ENCODE results near the gene DDN. TPM values are rescaled to one million over a fixed set of nuclear protein-coding genes. Genes with fewer than 3 reads are reported as not detected.

Gene DDN
- polyA plus RNA-seq, 1 of the 3 experiments (the other 2 are of a cell fraction) = 0.20 TPM

DNA sequence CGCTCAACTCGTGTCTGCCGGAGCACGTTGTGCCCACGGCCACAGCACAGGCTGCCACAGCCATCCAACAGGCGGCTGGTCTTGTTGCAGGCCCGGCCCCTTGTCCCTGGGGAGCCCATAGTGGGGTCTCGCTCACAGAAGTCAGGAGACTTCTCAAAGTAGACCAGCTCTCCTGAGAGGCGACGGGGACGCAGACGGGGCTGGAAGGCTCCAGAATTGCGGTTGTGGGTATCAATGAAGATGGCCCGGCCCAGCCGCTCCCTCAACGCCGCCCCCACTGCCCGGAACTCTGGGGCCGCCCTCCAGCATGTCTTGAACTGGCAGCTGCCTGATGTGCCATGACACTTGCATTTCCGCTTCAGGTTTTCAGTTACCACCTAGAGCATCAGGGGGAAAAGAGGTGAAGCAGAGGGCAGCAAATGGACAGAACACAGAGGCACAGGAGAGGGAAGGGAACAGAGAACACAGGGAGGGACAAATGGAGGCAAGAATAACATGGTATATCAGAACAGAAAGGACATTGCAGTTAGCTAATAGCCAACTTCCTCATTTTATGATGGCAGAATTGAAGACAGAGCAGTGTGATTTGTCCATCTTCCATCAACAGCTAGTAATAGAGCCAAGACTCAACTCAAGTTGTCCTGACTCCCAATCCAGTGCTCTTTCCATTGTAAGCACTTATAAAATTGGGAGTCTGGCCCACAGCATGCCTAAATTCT is 32.8 kb downstream of the DDN start:
- no peaks in the 10 kb centered on the region for H3K9me2 ChIP-seq
- WGBS (ENCODE audit: low lambda C conversion rate) = 59% methylated on average over 17 of the region's 20 CpGs
- no peaks in the 10 kb centered on the region for H3K79me2 ChIP-seq (ENCODE audit: insufficient read depth)
- H3K4me2 ChIP-seq = no peak overlapping the region
- CTCF ChIA-PET = interaction anchor here (0.7 to 32.2 kb wide), 6 partner anchors 9 to 113 kb away, joined by 3 to 935 read pairs (median 3); partner anchors contain the start of genes ARF3, DDN and WNT1
- H2AFZ ChIP-seq (ENCODE audit: low read depth) = no peak overlapping the region
- no peak overlapping the region for H3K27ac ChIP-seq (ENCODE audit: low read depth in 2 of 2, low read length in 1 of 2)
- H3K9ac ChIP-seq = no peak overlapping the region
- TF ChIP-seq PBX3 (IDR thresholded peaks at IDR 0.05) (no peak), POLR2AphosphoS5 (IDR thresholded peaks at IDR 0.05; ENCODE audit: low read depth, low read length) (no peak), TAF1 (IDR thresholded peaks at IDR 0.05; ENCODE audit: borderline replicate concordance, low read depth, low read length) (no peak)
- POLR2A ChIA-PET = interaction anchor here (0.5 kb wide), 1 partner anchor 10 kb away, joined by 3 read pairs; no protein-coding TSS in a partner anchor
- no peak for DNase-seq
- no peak overlapping the region for H3K4me3 ChIP-seq (ENCODE audit: low read depth in 2 of 2, low read length in 1 of 2)
- H3K9me3 ChIP-seq = no peaks in the 10 kb centered on the region
- no peaks in the 10 kb centered on the region for H4K20me1 ChIP-seq (ENCODE audit: insufficient read depth)
- H3K27me3 ChIP-seq (ENCODE audit: insufficient read depth) = peaks cover 36% of the 10 kb centered on the region; the same call in 1 of the 2 replicates
- H3F3A ChIP-seq (replicated peaks; ENCODE audit: insufficient read depth) = no peaks in the 10 kb centered on the region
- peaks cover 0 to 9% of the 10 kb centered on the region in 2 experiments; a peak in 1 of 4 replicates for H3K4me1 ChIP-seq (ENCODE audit: control insufficient read depth in 1 of 2, insufficient read depth in 2 of 2, low read depth in 1 of 2, low read length in 1 of 2)
- no peaks in the 10 kb centered on the region for H3K36me3 ChIP-seq (replicated peaks in 1 of 2; ENCODE audit: control insufficient read depth in 1 of 2, insufficient read depth in 2 of 2, low read length in 1 of 2)

- Histone ChIP-seq H3K4me2 (no peak overlapping the region), H3K27me3 (ENCODE audit: insufficient read depth) (peaks cover 27% of the 10 kb centered on the region; the same call in 1 of the 2 replicates), H3K9ac (no peak overlapping the region), H3K9me2 (no peaks in the 10 kb centered on the region), H2AFZ (ENCODE audit: low read depth) (no peak overlapping the region), H3K36me3 (replicated peaks in 1 of 2; ENCODE audit: control insufficient read depth in 1 of 2, insufficient read depth in 2 of 2, low read length in 1 of 2) (no peaks in the 10 kb centered on the region), H4K20me1 (ENCODE audit: insufficient read depth) (no peaks in the 10 kb centered on the region), H3K79me2 (ENCODE audit: insufficient read depth) (no peaks in the 10 kb centered on the region), H3K4me1 (ENCODE audit: control insufficient read depth in 1 of 2, insufficient read depth in 2 of 2, low read depth in 1 of 2, low read length in 1 of 2) (peaks cover 0 to 4% of the 10 kb centered on the region in 2 experiments; a peak in 1 of 4 replicates), H3K9me3 (no peaks in the 10 kb centered on the region), H3F3A (replicated peaks; ENCODE audit: insufficient read depth) (no peaks in the 10 kb centered on the region), H3K27ac (ENCODE audit: low read depth in 2 of 2, low read length in 1 of 2) (no peak overlapping the region), H3K4me3 (ENCODE audit: low read depth in 2 of 2, low read length in 1 of 2) (no peak overlapping the region)
- no peak for TF ChIP-seq RFX5 (IDR thresholded peaks at IDR 0.05; ENCODE audit: low read length)
- peak; percentile 17; the same call in 1 of the 2 replicates for TF ChIP-seq SMC3 (IDR thresholded peaks at IDR 0.05; ENCODE audit: low read depth, low read length)
- TF ChIP-seq, protein P1, sequence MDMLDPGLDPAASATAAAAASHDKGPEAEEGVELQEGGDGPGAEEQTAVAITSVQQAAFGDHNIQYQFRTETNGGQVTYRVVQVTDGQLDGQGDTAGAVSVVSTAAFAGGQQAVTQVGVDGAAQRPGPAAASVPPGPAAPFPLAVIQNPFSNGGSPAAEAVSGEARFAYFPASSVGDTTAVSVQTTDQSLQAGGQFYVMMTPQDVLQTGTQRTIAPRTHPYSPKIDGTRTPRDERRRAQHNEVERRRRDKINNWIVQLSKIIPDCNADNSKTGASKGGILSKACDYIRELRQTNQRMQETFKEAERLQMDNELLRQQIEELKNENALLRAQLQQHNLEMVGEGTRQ (IDR thresholded peaks at IDR 0.05; ENCODE audit: borderline replicate concordance, low read depth, low read length) = no peak
- peak; percentile 47 for TF ChIP-seq RAD21 (IDR thresholded peaks at IDR 0.05; ENCODE audit: low read length)
- TF ChIP-seq CTCF (IDR thresholded peaks at IDR 0.05) = peak; percentile 51
- TF ChIP-seq GATA2 (CRISPR knock-in tag; IDR thresholded peaks at IDR 0.05) = no peak
- POLR2A ChIA-PET = no interaction called here
- CTCF ChIA-PET = interaction anchor here (1.1 to 32.2 kb wide), 3 partner anchors 20 to 30 kb away, joined by 3 to 935 read pairs (median 3); partner anchors contain the start of genes DDN and WNT1
- DNase-seq = peak; percentile 38
Observed at GRCh38 chr12:48965298-48965838, 33.8 kb downstream of the DDN start.
